Measurements from ENCODE around the gene PAX2.

GRCh38 chr10:100858261-100858660, 112.9 kb downstream of the PAX2 start:
- TF ChIP-seq EP300 (IDR thresholded peaks at IDR 0.05), result no peak
- no peak for TF ChIP-seq CTCF (IDR thresholded peaks at IDR 0.05)
- TF ChIP-seq POLR2AphosphoS5 (IDR thresholded peaks at IDR 0.05), result no peak
- TF ChIP-seq POLR2A (IDR thresholded peaks at IDR 0.05; ENCODE audit: low read depth), result no peak
